Embryonic facial prominence (tissue), 1 donor: ENCODE results near the gene MATK.
"Not testable (repeated sequence)": the region's sequence is repeated elsewhere in the genome, so short reads cannot be mapped to it uniquely, and the experiment has no call there.

Source experiments
- DNase-seq: peaks from one replicate; pipeline ENCODE4 v3.0.0-alpha.2; 2016; ENCODE audit errors: extremely low spot score

Gene MATK

GRCh38 chr19:3816566-3817218 is 30.5 kb upstream of the MATK start:
- DNase-seq = no peak

GRCh38 chr19:3816148-3816547 is 30.0 kb upstream of the MATK start:
- not testable (repeated sequence) for DNase-seq

- no peak for DNase-seq
Measured at GRCh38 chr19:3814648-3815047, 28.5 kb upstream of the MATK start.

GRCh38 chr19:3813473-3814392 is 27.6 kb upstream of the MATK start:
- DNase-seq = no peak

- no peak for DNase-seq
Measured at GRCh38 chr19:3810708-3811355, 24.7 kb upstream of the MATK start.

- DNase-seq = no peak
Measured at GRCh38 chr19:3809881-3810707, 23.9 kb upstream of the MATK start.

GRCh38 chr19:3808420-3809143 is 22.4 kb upstream of the MATK start:
- no peak for DNase-seq

GRCh38 chr19:3807574-3808354 is 21.6 kb upstream of the MATK start:
- no peak for DNase-seq

GRCh38 chr19:3807131-3807480 is 20.9 kb upstream of the MATK start:
- DNase-seq = no peak

- no peak for DNase-seq
Measured at GRCh38 chr19:3805859-3806258, 19.7 kb upstream of the MATK start.

GRCh38 chr19:3804429-3804828 is 18.2 kb upstream of the MATK start:
- DNase-seq = no peak

GRCh38 chr19:3803986-3804385 is 17.8 kb upstream of the MATK start:
- DNase-seq = no peak

- DNase-seq = no peak
Measured at GRCh38 chr19:3803114-3803888, 17.1 kb upstream of the MATK start.

- no peak for DNase-seq
Measured at GRCh38 chr19:3801412-3802096, 15.4 kb upstream of the MATK start.

GRCh38 chr19:3800996-3801395 is 14.8 kb upstream of the MATK start:
- DNase-seq = no peak

GRCh38 chr19:3798137-3798536 is 12.0 kb upstream of the MATK start:
- DNase-seq = no peak

GRCh38 chr19:3796358-3796757 is 10.2 kb upstream of the MATK start:
- DNase-seq = no peak

- no peak for DNase-seq
Measured at GRCh38 chr19:3793799-3794198, 7.6 kb upstream of the MATK start.

GRCh38 chr19:3792114-3792513 is 5.9 kb upstream of the MATK start:
- no peak for DNase-seq
